Right kidney (tissue), 9 donors: ENCODE results near the gene NCR3LG1.

Source experiments
- DNase-seq: peaks from one replicate; pipeline ENCODE4 v3.0.0-alpha.2; 2016
- long read RNA-seq, 8 donors: transcript quantifications; one replicate each; lab custom pipeline, GENCODE V29; 2026

The NCR3LG1 gene
- long read RNA-seq, donor 1, result 0 reads
- long read RNA-seq, donor 2, result 0 reads
- long read RNA-seq, donor 3, full-length matches to known transcripts, result 1 of 1 reads
- long read RNA-seq, donor 3, partial matches to known transcripts, result 0 of 1 reads
- long read RNA-seq, donor 3, other reads (novel, unspliced or antisense), result 0 of 1 reads
- long read RNA-seq, donor 4, result 0 reads
- long read RNA-seq, donor 5, result 0 reads
- long read RNA-seq, donor 6, full-length matches to known transcripts, result 1 of 1 reads
- long read RNA-seq, donor 6, partial matches to known transcripts, result 0 of 1 reads
- long read RNA-seq, donor 6, other reads (novel, unspliced or antisense), result 0 of 1 reads
- long read RNA-seq, donor 7, result 0 reads
- long read RNA-seq, donor 8, partial matches to known transcripts, result 0 of 1 reads
- long read RNA-seq, donor 8, other reads (novel, unspliced or antisense), result 0 of 1 reads

GRCh38 chr11:17351510-17352176 lies at the start of gene NCR3LG1:
Gene NCR3LG1 (plus strand): TSS chr11:17351800. CDS start chr11:17351970, 170 bp downstream.
- DNase-seq, result peak; percentile 79

- no peak for DNase-seq
Observed at GRCh38 chr11:17313349-17314231, 38.0 kb upstream of the NCR3LG1 start.

DNA sequence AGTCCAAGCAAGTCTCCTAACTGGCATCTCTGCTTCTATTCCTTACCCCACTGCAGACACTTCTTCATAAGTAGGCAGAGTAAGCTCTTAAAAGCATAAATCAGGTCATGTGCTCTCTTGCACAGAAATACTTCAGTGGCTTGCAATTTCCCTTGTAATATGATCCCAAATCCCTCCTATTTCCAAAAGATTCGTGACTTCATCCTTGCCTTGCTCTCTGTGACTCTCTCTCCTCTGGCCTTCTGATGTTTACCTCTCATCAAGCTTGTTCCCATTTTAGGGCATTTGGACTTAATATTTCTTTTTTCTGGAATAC lies 37.4 kb upstream of the NCR3LG1 start:
- DNase-seq, result no peak

- no peak for DNase-seq
Observed at GRCh38 chr11:17314904-17315426, 36.6 kb upstream of the NCR3LG1 start.

DNA sequence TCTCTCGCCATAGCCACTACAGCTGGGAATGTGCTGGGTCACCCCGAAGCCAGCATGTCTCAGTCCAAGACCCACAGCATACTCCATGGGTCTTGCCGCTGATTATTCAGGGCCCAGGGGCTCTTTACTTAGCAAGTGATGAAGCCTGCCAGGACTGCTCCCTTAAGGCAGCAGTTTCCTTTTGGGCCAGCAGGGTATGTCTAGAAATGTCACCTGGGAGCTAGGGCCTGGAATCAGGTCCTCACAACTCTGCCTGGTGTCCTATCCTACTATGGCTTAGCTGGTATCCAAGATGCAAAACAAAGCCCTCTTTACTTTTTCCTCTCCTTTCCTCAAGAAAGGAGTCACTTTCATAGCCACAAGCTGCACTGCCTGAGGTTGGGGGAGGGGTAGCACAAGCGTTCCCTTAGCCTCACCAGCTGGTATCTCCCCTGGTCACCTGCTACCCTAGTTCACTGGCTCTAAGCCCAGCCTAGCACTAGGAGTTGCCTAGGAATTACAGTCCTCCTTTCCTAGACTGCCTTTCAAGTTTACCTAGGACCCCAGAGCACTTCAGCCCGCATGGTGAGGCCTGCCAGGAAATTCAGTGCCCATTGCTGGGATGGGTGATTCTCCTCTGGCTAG lies 22.6 kb upstream of the NCR3LG1 start:
- no peak for DNase-seq

DNA sequence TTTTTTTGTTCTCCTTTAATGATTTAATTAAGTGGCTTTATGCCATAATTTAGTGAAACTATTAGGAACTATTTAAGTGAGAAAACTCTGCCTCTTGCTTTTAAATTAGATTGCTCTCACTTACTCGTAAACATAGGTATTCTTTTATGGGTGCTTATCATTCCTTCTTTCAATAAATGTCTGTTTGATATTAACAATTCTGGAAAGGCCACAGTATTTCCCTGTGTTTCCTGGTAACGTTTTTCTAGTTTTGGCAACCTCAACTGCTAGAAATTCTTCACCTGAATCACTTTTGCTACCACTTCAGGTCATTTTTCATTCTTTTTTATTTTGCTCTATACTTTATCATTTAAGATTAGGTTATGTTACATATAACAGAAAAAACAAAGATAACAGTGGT lies 19.9 kb upstream of the NCR3LG1 start:
- DNase-seq, result no peak

- no peak for DNase-seq
Observed at GRCh38 chr11:17333799-17334586, 17.6 kb upstream of the NCR3LG1 start.

DNA sequence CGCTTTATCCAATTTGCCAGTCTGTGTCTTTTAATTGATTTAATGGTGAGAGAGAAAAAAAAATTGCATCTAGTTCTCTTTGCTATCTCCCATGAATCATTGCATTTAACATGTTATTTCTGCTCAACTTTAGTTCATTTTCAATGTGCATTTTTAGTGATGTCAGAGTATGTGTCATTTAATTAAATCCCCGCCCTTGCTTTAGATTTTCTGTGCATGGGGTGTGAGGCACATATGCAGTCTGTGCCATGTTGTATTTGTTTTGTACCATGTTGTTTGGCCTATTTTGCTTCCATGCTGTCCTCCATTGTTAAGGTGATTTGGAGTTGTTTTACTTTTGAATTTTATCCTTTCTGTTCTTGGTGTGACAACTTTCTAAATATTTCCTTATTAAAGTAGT lies 8.3 kb upstream of the NCR3LG1 start:
- DNase-seq, result no peak

- no peak for DNase-seq
Observed at GRCh38 chr11:17343907-17344306, 7.7 kb upstream of the NCR3LG1 start.

DNA sequence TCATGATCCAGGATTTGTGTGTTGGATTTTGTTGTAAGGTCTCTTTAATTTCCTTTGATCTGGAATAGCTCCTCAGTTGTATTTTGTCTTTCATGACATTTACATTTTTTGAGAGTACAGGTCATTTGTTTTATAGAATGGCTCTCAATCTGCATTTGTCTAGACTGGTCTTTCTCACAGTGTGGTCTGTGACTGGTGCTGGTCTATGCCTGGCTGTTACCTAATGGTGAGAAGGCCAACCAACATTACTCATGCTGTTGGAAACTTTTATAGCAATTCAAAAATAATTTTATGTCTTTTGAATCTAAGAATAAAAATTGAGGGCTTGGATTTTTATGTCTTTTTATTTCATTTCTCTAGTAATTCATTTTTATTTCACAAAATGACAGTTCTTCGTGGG lies 3.9 kb upstream of the NCR3LG1 start:
- DNase-seq, result no peak

- no peak for DNase-seq
Observed at GRCh38 chr11:17350455-17351171, 987 bp upstream of the NCR3LG1 start.

DNA sequence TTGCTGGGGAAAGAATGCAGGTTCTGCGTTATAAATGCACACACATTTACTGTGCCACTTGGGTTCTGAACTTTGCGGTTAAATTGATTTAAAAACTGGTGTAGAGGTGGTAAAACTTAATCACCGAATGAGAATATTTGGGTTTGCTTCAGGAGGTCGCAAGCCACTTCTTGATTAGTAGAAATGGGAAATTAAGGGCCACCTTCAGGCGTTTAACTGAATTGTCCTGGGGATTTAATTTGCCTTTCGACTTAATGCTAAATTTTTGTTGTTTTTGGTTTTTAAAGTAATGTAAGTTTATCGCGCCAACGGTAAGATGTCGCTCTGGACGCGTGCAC lies 459 bp upstream of the NCR3LG1 start:
- DNase-seq, result no peak

GRCh38 chr11:17352950-17353820 lies 1.6 kb downstream of the NCR3LG1 start:
- peak; percentile 86 for DNase-seq

DNA sequence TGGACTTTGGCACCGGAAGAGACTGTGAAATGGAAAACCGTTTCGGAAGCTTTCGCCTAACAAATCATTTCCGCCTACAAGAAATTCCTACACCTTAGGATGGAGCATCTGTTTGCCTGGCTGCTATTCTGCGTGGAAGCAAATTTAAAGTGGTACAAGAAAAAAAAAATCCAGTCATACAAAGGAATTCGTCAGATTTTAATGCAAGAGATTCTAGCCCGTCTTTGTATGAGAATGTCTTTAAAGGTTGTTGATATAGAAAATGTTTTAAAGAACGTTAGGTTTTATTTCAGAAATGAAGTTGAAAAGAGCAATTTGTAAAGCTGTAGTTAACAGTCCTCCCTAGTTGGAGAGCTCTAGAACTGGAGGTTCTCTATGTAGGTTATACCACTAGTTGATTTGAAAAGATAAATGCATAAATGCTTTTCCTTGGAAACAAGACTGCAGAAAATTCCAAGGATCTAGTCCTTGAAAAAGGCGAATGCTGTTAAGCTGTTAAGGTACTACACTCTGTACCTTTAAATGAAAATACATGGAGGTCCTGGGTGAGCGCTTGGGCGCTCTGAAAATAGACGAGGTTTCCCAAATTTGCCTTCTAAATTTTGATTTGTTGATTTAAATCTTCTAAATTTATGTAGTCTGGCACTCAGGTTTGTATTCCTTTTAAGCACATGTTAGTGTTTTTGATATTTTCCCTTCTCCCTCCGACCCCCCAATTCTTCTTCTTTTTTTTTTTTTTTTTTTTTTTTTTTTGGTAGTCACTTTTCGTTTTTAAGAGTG lies 2.4 kb downstream of the NCR3LG1 start:
- DNase-seq, result no peak

DNA sequence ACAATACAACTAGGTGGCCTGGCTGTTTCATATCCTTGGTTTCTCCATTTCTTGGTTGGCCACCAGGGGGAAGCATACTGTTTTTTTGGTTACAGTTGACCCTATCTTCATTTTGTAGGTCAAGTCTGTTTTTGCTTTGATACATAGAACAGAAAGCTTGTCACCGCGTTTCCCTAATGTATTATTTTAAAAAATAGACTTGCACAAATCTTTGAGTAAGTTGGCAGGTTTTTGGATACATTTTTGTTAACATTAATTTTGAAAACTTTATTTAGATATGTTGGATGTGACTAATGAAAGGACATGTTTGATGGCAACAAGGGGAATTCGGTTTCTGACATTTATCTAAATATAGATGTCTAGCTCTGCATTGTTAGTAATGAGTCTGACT lies 3.0 kb downstream of the NCR3LG1 start:
- peak; percentile 8 for DNase-seq

GRCh38 chr11:17366495-17366894 lies 14.9 kb downstream of the NCR3LG1 start:
- DNase-seq, result no peak

DNA sequence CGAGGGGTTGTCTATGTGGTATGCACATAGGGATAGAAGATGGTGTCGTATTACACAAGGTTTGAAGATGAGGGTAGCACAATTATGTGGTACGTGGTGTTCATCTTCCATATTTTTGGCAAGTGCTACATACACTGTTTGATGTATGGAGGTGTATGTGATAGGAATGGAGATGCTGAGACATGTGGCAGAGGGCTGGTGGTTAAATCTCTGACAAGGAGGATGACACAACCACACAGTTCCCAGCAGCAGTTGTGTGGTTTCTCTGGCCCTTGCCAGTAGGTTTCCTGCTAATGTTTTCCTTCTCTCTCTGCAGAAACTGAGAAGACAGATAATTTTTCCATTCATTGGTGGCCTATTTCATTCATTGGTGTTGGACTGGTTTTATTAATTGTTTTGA lies 17.0 kb downstream of the NCR3LG1 start:
- DNase-seq, result no peak

DNA sequence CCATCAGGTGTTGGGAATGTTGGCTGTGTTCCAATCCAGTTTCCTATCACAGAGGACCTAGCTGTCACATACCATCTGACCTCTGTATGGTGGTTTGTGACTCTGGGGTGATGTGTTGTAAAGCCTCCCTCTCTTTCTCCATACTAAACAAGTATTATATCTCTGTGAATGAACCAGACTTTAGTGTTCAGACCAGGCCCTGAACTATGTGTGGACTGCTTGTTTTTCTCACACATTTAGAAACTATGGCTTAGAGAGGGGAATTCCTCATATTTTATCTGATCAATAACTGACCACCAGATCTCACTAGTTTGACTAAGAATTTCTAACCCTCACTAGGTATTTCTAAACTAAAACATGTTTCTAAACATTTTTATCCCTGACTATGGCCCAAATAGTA lies 17.5 kb downstream of the NCR3LG1 start:
- no peak for DNase-seq

DNA sequence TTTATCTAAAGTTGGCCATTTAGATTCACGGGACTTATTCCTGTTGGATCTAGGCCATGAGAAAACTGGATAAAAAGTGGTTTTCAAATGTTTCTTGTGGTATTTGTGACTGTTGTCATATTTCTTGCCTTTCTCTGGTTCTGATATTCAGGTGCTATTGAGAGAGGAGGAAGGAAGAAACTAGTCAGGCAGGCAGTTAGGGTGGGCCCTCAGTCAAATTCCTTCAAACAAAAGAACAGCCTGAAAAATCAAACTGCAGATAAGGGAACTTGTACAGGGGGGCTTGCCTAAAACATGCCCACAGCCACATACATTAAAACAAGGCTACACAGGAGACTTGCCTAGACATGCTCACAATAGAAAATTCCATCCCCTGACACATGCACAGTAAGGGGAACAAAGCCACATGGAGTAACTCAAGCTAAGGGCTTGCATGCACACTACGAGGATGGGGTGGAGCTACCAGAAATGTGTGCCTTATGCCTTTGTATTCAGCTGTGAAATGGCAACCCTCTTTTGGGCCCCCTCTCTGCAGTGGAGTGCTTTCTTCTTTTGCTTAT lies 18.2 kb downstream of the NCR3LG1 start:
- no peak for DNase-seq
